ENCODE measurements around the gene ENPP3.

The ENPP3 gene

DNA sequence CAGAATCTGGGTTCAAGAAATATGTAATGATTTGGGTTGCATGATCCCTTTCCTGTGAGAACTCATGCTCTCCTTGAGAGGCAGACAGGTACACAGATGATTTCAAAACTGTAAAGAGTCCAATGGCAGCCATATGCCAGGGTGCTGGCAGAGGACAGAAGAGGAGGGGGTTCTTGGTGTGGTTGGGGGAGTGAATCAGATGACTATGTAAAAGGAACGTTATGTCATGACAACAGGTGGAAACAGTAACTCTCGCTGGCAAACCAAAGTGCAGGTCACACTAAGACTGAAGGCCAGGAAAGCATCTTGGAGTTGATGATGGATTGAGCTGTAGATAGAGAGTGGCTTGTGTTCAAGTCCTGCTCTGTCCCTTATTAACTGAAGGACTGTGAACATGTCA lies 43.8 kb downstream of the ENPP3 start:
- Histone ChIP-seq H3K4me1 (ENCODE audit: control insufficient read depth in 1 of 2, insufficient read depth in 1 of 2, low read depth in 1 of 2, low read length in 1 of 2) (no peaks in the 10 kb centered on the region), H3K36me3 (no peaks in the 10 kb centered on the region), H3K27ac (no peak overlapping the region), H3K9me3 (no peaks in the 10 kb centered on the region), H3K27me3 (no peaks in the 10 kb centered on the region), H3K4me3 (ENCODE audit: low read depth in 1 of 2, low read length in 1 of 2) (no peak overlapping the region)
- TF ChIP-seq, protein P1, sequence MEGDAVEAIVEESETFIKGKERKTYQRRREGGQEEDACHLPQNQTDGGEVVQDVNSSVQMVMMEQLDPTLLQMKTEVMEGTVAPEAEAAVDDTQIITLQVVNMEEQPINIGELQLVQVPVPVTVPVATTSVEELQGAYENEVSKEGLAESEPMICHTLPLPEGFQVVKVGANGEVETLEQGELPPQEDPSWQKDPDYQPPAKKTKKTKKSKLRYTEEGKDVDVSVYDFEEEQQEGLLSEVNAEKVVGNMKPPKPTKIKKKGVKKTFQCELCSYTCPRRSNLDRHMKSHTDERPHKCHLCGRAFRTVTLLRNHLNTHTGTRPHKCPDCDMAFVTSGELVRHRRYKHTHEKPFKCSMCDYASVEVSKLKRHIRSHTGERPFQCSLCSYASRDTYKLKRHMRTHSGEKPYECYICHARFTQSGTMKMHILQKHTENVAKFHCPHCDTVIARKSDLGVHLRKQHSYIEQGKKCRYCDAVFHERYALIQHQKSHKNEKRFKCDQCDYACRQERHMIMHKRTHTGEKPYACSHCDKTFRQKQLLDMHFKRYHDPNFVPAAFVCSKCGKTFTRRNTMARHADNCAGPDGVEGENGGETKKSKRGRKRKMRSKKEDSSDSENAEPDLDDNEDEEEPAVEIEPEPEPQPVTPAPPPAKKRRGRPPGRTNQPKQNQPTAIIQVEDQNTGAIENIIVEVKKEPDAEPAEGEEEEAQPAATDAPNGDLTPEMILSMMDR (IDR thresholded peaks at IDR 0.05) = no peak

DNA sequence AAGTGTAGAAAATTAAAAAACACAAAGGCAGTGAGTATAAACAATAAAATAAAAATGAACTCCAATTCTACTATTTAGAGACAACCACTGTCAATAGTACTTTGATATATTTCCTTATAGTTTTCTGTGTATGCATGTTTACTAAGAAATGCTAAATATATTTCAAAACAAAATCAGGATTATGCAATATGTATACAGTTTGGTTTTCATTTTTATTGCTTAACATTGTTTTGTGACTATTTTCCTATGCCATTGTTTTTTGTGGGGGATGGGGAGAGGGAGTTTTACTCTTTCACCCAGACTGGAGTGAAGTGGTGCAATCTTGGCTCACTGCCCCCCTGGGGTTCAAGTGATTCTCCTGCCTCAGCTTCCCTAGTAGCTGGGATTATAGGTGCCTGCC lies 44.5 kb downstream of the ENPP3 start:
- no peak overlapping the region for H3K27ac ChIP-seq

DNA sequence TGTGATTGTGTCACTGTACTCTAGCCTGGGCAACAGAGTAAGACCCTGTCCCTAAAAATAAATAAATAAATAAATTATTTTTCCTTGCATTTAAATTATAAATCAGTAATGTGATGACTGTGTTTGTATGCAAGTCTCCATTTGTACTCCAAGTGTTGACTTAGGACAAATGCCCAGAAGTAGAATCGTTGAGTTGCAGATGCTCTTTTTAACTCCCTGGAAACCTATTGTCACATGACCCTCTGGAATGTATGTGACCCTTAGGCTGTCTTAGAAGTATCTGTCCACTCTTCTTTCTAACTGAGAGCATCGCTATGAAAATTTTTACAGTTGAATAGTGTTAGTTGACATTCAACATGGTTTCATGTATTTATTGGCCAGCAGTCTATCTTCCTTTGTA lies 45.3 kb downstream of the ENPP3 start:
- Histone ChIP-seq H3K4me1 (ENCODE audit: control insufficient read depth in 1 of 2, insufficient read depth in 1 of 2, low read depth in 1 of 2, low read length in 1 of 2) (no peaks in the 10 kb centered on the region), H3K36me3 (no peaks in the 10 kb centered on the region), H3K9me3 (no peaks in the 10 kb centered on the region), H3K27ac (no peak overlapping the region), H3K4me3 (ENCODE audit: low read depth in 1 of 2, low read length in 1 of 2) (no peak overlapping the region), H3K27me3 (no peaks in the 10 kb centered on the region)
- TF ChIP-seq, protein P1 (IDR thresholded peaks at IDR 0.05) = no peak

More for the DNA sequence above, 44.5 kb downstream of the ENPP3 start:
- Histone ChIP-seq H3K4me3 (ENCODE audit: low read depth in 1 of 2, low read length in 1 of 2) (no peak overlapping the region), H3K4me1 (ENCODE audit: control insufficient read depth in 1 of 2, insufficient read depth in 1 of 2, low read depth in 1 of 2, low read length in 1 of 2) (no peaks in the 10 kb centered on the region), H3K36me3 (no peaks in the 10 kb centered on the region), H3K9me3 (no peaks in the 10 kb centered on the region), H3K27me3 (no peaks in the 10 kb centered on the region)
- TF ChIP-seq, protein P1 (IDR thresholded peaks at IDR 0.05) = no peak

DNA sequence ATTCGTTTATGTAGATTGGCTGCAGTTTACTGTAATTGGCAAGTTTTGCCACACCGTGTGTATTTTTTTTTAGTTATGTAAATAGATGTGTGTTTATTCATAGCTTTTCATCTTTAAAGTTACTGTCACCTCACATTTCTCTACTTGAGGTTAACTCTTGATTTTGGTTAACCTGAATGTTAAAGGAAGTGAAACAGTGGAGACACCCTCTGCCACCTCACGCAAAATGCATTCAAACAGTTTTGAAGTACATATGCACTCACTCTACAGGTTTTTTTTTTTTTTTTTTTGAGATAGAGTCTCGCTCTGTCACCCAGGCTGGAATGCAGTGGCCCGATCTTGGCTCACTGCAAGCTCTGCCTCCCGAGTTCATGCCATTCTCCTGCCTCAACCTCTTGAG lies 46.4 kb downstream of the ENPP3 start:
- no peak overlapping the region for H3K4me3 ChIP-seq (ENCODE audit: low read depth in 1 of 2, low read length in 1 of 2)
- H3K36me3 ChIP-seq = no peaks in the 10 kb centered on the region
- no peak overlapping the region for H3K27ac ChIP-seq
- H3K27me3 ChIP-seq = no peaks in the 10 kb centered on the region
- TF ChIP-seq, protein P1 (IDR thresholded peaks at IDR 0.05) = no peak
- no peaks in the 10 kb centered on the region for H3K4me1 ChIP-seq (ENCODE audit: control insufficient read depth in 1 of 2, insufficient read depth in 1 of 2, low read depth in 1 of 2, low read length in 1 of 2)
- no peaks in the 10 kb centered on the region for H3K9me3 ChIP-seq

DNA sequence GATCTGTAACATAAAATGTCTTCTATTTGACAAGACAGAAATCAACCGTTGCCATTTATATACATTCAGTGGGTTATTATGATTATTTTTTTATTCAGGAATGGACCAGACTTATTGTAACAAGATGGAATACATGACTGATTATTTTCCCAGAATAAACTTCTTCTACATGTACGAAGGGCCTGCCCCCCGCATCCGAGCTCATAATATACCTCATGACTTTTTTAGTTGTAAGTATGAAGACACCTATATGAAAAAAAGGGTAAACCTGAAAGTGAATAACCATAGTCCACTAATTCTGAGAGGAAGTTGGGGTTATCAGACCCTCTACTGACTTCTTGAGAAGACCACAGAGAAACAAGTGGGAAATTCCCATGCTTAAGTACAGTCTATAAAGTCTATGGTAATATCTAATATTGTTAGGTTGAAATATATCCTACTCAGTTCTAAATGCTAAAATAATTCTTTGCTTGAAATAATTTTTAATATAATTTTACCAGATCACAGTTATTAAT lies 48.2 kb downstream of the ENPP3 start:
- TF ChIP-seq, protein P1 (IDR thresholded peaks at IDR 0.05) = no peak
- Histone ChIP-seq H3K4me3 (ENCODE audit: low read depth in 1 of 2, low read length in 1 of 2) (no peak overlapping the region), H3K27me3 (no peaks in the 10 kb centered on the region), H3K27ac (no peak overlapping the region), H3K9me3 (no peaks in the 10 kb centered on the region), H3K36me3 (no peaks in the 10 kb centered on the region), H3K4me1 (ENCODE audit: control insufficient read depth in 1 of 2, insufficient read depth in 1 of 2, low read depth in 1 of 2, low read length in 1 of 2) (no peaks in the 10 kb centered on the region)

DNA sequence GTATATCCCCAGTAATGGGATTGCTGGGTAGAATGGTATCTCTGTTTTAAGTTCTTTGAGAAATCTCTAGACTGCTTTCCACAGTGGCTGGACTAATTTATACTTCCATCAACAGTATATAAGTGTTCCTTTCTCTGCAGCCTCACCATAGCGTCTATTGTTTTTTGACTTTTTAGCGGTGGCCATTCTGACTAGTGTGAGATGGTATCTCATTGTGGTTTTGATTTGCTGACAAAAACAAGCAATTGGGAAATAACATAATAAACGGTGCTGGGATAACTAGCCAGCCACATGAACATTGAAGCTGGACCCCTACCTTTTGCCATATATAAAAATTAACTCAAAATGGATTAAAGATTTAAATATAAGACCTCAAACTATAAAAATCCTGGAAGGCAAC lies 49.9 kb downstream of the ENPP3 start:
- Histone ChIP-seq H3K36me3 (no peaks in the 10 kb centered on the region), H3K9me3 (no peaks in the 10 kb centered on the region), H3K27ac (no peak overlapping the region), H3K27me3 (no peaks in the 10 kb centered on the region), H3K4me1 (ENCODE audit: control insufficient read depth in 1 of 2, insufficient read depth in 1 of 2, low read depth in 1 of 2, low read length in 1 of 2) (no peaks in the 10 kb centered on the region), H3K4me3 (ENCODE audit: low read depth in 1 of 2, low read length in 1 of 2) (no peak overlapping the region)
- TF ChIP-seq, protein P1 (IDR thresholded peaks at IDR 0.05) = no peak

Measured in neutrophil (primary cell).